A549 (cell line): ENCODE measurements around the gene UBTD1. TPM values are rescaled to one million over a fixed set of nuclear protein-coding genes. Genes with fewer than 3 reads are reported as not detected.
A peak's percentile ranks its signal among the peaks of the same experiment; 100 is the strongest.

Source experiments
- ATAC-seq, 2 experiments: fragments of 200-7000 bp in 1 of 2; fragments of >200 bp in 1 of 2; cut with Nextera tagmentation in 1 of 2; cut with Tn5 transposase in 1 of 2; 3 replicates each; pipeline versions ENCODE4 v1.8.0 to v1.9.1; 2018 to 2020; ENCODE audit warnings: mild to moderate bottlenecking in 1 of 2, moderate library complexity in 1 of 2
- CTCF ChIA-PET: fragments of 300-600 bp; sonication (Branson Sonifier 250); formaldehyde crosslinking; extraction: SDS; loops from one replicate; lab custom pipeline; 2021; ENCODE audit warnings: antibody characterized with exemption, inconsistent platforms; lab: Yijun Ruan, JAX
- POLR2A ChIA-PET: fragments of 350-600 bp; formaldehyde crosslinking; extraction: SDS; loops from one replicate; lab custom pipeline; 2021; ENCODE audit warnings: antibody characterized with exemption, inconsistent platforms; lab: Yijun Ruan, JAX
- DNase-seq, 2 experiments: peaks; one replicate each; pipeline versions ENCODE4 v3.0.0 to v3.0.0-alpha.2; 2011 to 2016; ENCODE audit warnings: low read depth in 1 of 2, low spot score in 1 of 2
- FAIRE-seq: peaks from 2 replicates; lab custom pipeline; 2011; peaks lifted over from hg19 to GRCh38; lab: Jason Lieb, UNC
- H3K27ac ChIP-seq, 2 experiments: fragments of >200 bp; sonication (Bioruptor Twin); formaldehyde crosslinking; 3 replicates each; pipeline ENCODE4 v1.5.1; 2016 to 2017
- H3K4me1 ChIP-seq: fragments of >200 bp; sonication (Bioruptor Twin); formaldehyde crosslinking; 3 replicates; pipeline ENCODE4 v1.6.1; 2016
- H3K4me2 ChIP-seq: fragments of >200 bp; sonication (Bioruptor Twin); formaldehyde crosslinking; 3 replicates; pipeline ENCODE4 v1.6.1; 2016
- H3K4me3 ChIP-seq: fragments of >200 bp; sonication (Bioruptor Twin); formaldehyde crosslinking; 3 replicates; pipeline ENCODE4 v1.5.1; 2016
- H3K9me3 ChIP-seq: fragments of >200 bp; sonication (Bioruptor Twin); formaldehyde crosslinking; 3 replicates; pipeline ENCODE4 v1.6.1; 2016
- CBX8 ChIP-seq: fragments of 200-600 bp; sonication (generic); IDR thresholded peaks from 2 replicates; pipeline ENCODE4 v1.6.1; 2016
- EP300 ChIP-seq, 2 experiments: fragments of >200 bp; sonication (Bioruptor Twin); formaldehyde crosslinking; IDR thresholded peaks; 2 replicates in 1 of 2; 3 replicates in 1 of 2; pipeline ENCODE4 v1.6.1; 2016 to 2017
- ESRRA ChIP-seq: fragments of 150-350 bp; IDR thresholded peaks from 2 replicates; pipeline ENCODE4 v1.6.1; 2014; ENCODE audit warnings: mild to moderate bottlenecking, low read length, borderline replicate concordance
- FOSB ChIP-seq: fragments of 250-450 bp; sonication (Bioruptor Pico); IDR thresholded peaks from 2 replicates; pipeline ENCODE4 v1.5.0; 2020; ENCODE audit warnings: mild to moderate bottlenecking, moderate library complexity
- FOSL2 ChIP-seq, 2 experiments: fragments of 450-650 bp in 1 of 2; fragments of >200 bp in 1 of 2; sonication (Bioruptor Twin) in 1 of 2; formaldehyde crosslinking; IDR thresholded peaks; 2 replicates each; pipeline versions ENCODE4 v1.5.0 to v1.6.1; 2016 to 2020; ENCODE audit warnings: mild to moderate bottlenecking in 1 of 2, moderate library complexity in 1 of 2
- HEYL ChIP-seq: fragments of 250-450 bp; sonication (Bioruptor Pico); IDR thresholded peaks from 2 replicates; pipeline ENCODE4 v1.8.0; 2021; ENCODE audit warnings: mild to moderate bottlenecking, moderate library complexity
- NR3C1 ChIP-seq: fragments of >200 bp; sonication (Bioruptor Twin); formaldehyde crosslinking; IDR thresholded peaks from 3 replicates; pipeline ENCODE4 v1.6.1; 2017
- PHF8 ChIP-seq: fragments of 200-600 bp; sonication (generic); IDR thresholded peaks from 2 replicates; pipeline ENCODE4 v1.6.1; 2016; ENCODE audit warnings: low read depth, mild to moderate bottlenecking, antibody characterized with exemption, moderate library complexity, borderline replicate concordance
- POLR2A ChIP-seq: IDR thresholded peaks from 2 replicates; pipeline ENCODE4 v1.6.1; 2012; ENCODE audit warnings: mild to moderate bottlenecking, low read length
- SREBF2 ChIP-seq: fragments of 450-650 bp; IDR thresholded peaks from 2 replicates; pipeline ENCODE4 v1.6.1; 2014; ENCODE audit warnings: mild to moderate bottlenecking, moderate library complexity
- ZC3H11A ChIP-seq: fragments of 450-650 bp; IDR thresholded peaks from 2 replicates; pipeline ENCODE4 v1.6.1; 2014; ENCODE audit warnings: antibody characterized with exemption, mild to moderate bottlenecking
- ZSCAN20 ChIP-seq: fragments of 250-450 bp; sonication (Bioruptor Pico); IDR thresholded peaks from 2 replicates; pipeline ENCODE4 v1.8.0; 2022; ENCODE audit warnings: mild to moderate bottlenecking, moderate library complexity
- WGBS: methylation state at CpG from one replicate; pipeline ENCODE4 v1.1.6; 2017; ENCODE audit errors: missing lambda C conversion rate; 5-methylcytosine and 5-hydroxymethylcytosine counted together
- polyA minus RNA-seq: library from RNA; depleted of rRNA, polyadenylated mRNA; stranded (reverse); fragments of >200 nt; gene quantifications from 2 replicates; pipeline ENCODE4 v1.2.3, GENCODE V29; 2011; rRNA and poly(A)+ RNA removed
- polyA plus RNA-seq, 4 experiments: library from polyadenylated mRNA; depleted of rRNA in 3 of 4; stranded (reverse); fragments of >200 nt; fragmentation: RNase III in 1 of 4; extraction: RNeasy Plus Mini Kit Qiagen cat#74134 plus additional on column Dnase treatment in 1 of 4; gene quantifications; 2 replicates in 3 of 4; 3 replicates in 1 of 4; pipeline ENCODE4 v1.2.3, GENCODE V29; 2011 to 2017
- TF ChIP-seq, protein P1 (sequence below): IDR thresholded peaks from 2 replicates; pipeline ENCODE4 v1.6.1; 2012
- TF ChIP-seq, protein P2 (sequence below): fragments of >200 bp; sonication (Bioruptor Twin); formaldehyde crosslinking; IDR thresholded peaks from 2 replicates; pipeline ENCODE4 v1.6.1; 2016
- TF ChIP-seq, protein P3 (sequence below): IDR thresholded peaks from 2 replicates; pipeline ENCODE4 v1.6.1; 2012; ENCODE audit warnings: low read depth, borderline replicate concordance
- TF ChIP-seq, protein P4 (sequence below): fragments of 250-450 bp; sonication (Bioruptor Pico); IDR thresholded peaks from 2 replicates; pipeline ENCODE4 v1.5.0; 2020; ENCODE audit warnings: low read depth, mild to moderate bottlenecking, moderate library complexity
- TF ChIP-seq, protein P5 (sequence below): fragments of 150-350 bp; IDR thresholded peaks from 2 replicates; pipeline ENCODE4 v1.6.1; 2014; ENCODE audit warnings: low read depth, mild to moderate bottlenecking, low read length

Gene UBTD1, protein sequence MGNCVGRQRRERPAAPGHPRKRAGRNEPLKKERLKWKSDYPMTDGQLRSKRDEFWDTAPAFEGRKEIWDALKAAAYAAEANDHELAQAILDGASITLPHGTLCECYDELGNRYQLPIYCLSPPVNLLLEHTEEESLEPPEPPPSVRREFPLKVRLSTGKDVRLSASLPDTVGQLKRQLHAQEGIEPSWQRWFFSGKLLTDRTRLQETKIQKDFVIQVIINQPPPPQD
- polyA plus RNA-seq (2011; rRNA removed): 4.8 and 5.9 TPM in 2 replicates
- polyA plus RNA-seq (2012; cell fraction: cytosol; rRNA removed): 16.8 and 21.8 TPM in 2 replicates
- 14.3 and 19.8 TPM in 2 replicates for polyA plus RNA-seq (2012; cell fraction: nucleus; rRNA removed)
- polyA plus RNA-seq (2017; fragmentation: RNase III; extraction: RNeasy Plus Mini Kit Qiagen cat#74134 plus additional on column Dnase treatment): 9.1 to 11.6 TPM (median 10.4 TPM) in 3 replicates
- 1.7 and 4.1 TPM in 2 replicates for polyA minus RNA-seq

DNA sequence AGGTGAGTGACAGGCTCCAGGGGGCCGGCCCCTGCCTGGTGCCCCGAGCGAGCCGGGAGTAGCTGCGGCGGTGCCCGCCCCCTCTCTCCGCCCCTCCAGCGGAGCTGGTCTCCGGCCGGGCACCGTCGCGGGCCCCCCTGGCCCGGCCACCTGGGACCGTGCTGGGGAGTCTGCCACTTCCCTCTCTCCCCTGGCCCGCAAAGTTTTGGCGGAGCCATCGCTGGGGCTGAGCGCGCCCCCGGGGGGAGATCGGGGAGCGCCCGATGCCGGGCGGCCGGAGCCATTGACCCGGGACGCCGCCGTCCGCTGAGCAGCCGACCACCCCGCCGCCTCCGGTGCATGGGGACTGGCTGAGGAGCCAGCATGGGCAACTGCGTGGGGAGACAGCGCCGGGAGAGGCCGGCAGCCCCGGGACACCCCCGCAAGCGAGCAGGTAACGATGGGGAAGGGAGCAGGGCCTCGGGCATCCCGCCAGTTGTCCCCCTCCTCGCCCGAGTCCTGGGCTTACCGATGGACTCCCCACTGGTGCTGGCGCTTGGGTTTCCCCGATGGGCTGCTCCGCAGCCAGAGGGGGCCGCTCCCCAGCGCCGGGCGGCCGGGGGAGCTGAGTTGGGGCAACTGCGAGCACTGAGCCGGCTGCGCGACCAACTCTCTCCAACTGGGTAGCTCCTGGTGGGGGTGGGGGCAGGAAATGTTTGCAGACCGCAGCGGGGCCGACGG lies at the start of gene UBTD1:
Gene UBTD1, plus strand, starts transcription at position 84 of the 720 bp plus-strand sequence. Its CDS starts 280 bp downstream, at position 364.
- Histone ChIP-seq H3K4me2 (peak within 1 kb of the TSS; percentile 97), H3K9me3 (no peaks in the 10 kb centered on the region), H3K27ac (peak within 1 kb of the TSS; percentile 85 to 96), H3K4me3 (peak within 1 kb of the TSS; percentile 74), H3K4me1 (peaks cover 23% of the 10 kb centered on the region; the same call in 2 of the 3 replicates)
- ChIA-PET CTCF (interaction anchor here (0.7 to 4.7 kb wide), 14 partner anchors 9 to 233 kb away, joined by 3 to 38 read pairs (median 4); no protein-coding TSS in a partner anchor), POLR2A (interaction anchor here (0.6 to 1.6 kb wide), 7 partner anchors 13 to 238 kb away, joined by 3 to 5 read pairs (median 4); partner anchors contain the start of genes AVPI1 and ZFYVE27)
- FAIRE-seq: no peak
- peak; percentile 92 to 95 for ATAC-seq
- WGBS: 2% methylated on average over 13 of the region's 66 CpGs
- TF ChIP-seq FOSL2 (IDR thresholded peaks at IDR 0.05) (no peak), FOSL2 (CRISPR knock-in tag; IDR thresholded peaks at IDR 0.05) (no peak), POLR2A (peak; percentile 36), PHF8 (peak; percentile 33)
- TF ChIP-seq, protein P1, sequence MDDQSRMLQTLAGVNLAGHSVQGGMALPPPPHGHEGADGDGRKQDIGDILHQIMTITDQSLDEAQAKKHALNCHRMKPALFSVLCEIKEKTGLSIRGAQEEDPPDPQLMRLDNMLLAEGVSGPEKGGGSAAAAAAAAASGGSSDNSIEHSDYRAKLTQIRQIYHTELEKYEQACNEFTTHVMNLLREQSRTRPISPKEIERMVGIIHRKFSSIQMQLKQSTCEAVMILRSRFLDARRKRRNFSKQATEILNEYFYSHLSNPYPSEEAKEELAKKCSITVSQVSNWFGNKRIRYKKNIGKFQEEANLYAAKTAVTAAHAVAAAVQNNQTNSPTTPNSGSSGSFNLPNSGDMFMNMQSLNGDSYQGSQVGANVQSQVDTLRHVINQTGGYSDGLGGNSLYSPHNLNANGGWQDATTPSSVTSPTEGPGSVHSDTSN: peak; percentile 86
- peak; percentile 13 to 27 for DNase-seq

DNA sequence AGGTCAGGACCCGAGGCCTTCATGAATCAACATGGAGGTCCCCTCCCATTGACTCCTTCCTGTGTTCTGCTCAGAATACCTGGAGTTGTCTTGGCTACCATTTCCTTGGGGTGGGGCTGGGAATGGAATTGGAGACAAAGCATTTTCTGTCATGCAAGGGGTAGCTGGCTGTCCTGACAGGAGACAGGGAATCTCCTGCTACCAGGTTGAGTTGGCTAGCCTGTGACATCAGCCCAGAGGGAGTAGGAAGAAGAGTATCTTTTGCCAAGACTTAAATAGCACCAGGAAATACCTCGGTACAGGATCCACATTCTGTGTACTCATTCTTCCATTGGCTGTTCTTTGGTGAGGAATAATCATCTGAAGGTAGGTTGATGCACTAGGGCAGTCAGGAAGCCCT lies 47.9 kb upstream of the UBTD1 start:
- no peak overlapping the region for H3K4me3 ChIP-seq
- H3K4me1 ChIP-seq: peaks cover 21% of the 10 kb centered on the region
- no peak for FAIRE-seq
- ChIA-PET CTCF (interaction anchor here (1.3 to 6.9 kb wide), 3 partner anchors 9 to 102 kb away, joined by 4 to 58 read pairs (median 6); no protein-coding TSS in a partner anchor), POLR2A (no interaction called here)
- no peak for ATAC-seq
- H3K4me2 ChIP-seq: no peak overlapping the region
- DNase-seq: no peak
- TF ChIP-seq, protein P2, sequence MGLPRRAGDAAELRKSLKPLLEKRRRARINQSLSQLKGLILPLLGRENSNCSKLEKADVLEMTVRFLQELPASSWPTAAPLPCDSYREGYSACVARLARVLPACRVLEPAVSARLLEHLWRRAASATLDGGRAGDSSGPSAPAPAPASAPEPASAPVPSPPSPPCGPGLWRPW: no peak
- TF ChIP-seq FOSB: no peak
- no peak for TF ChIP-seq SREBF2
- TF ChIP-seq, protein P3, sequence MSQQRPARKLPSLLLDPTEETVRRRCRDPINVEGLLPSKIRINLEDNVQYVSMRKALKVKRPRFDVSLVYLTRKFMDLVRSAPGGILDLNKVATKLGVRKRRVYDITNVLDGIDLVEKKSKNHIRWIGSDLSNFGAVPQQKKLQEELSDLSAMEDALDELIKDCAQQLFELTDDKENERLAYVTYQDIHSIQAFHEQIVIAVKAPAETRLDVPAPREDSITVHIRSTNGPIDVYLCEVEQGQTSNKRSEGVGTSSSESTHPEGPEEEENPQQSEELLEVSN: no peak
- TF ChIP-seq, protein P4, sequence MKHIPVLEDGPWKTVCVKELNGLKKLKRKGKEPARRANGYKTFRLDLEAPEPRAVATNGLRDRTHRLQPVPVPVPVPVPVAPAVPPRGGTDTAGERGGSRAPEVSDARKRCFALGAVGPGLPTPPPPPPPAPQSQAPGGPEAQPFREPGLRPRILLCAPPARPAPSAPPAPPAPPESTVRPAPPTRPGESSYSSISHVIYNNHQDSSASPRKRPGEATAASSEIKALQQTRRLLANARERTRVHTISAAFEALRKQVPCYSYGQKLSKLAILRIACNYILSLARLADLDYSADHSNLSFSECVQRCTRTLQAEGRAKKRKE (CRISPR knock-in tag): no peak
- WGBS: 77% methylated on average over 2 of the region's 2 CpGs
- no peak overlapping the region for H3K27ac ChIP-seq
- H3K9me3 ChIP-seq: no peaks in the 10 kb centered on the region

DNA sequence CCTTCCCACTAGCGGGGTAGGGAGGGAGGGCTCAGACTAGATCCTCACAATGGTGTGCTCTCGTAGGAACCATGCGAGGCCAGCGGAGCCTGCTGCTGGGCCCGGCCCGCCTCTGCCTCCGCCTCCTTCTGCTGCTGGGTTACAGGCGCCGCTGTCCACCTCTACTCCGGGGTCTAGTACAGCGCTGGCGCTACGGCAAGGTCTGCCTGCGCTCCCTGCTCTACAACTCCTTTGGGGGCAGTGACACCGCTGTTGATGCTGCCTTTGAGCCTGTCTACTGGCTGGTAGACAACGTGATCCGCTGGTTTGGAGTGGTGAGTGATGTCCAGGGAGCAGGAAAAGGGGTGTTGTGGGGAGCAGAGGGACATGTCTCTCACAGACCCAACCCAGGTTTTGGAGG lies 47.1 kb upstream of the UBTD1 start:
- FAIRE-seq: no peak
- 93% methylated on average over 15 of the region's 17 CpGs for whole genome bisulfite sequencing
- Histone ChIP-seq H3K4me3 (no peak overlapping the region), H3K9me3 (no peaks in the 10 kb centered on the region), H3K4me1 (peaks cover 21% of the 10 kb centered on the region), H3K4me2 (no peak overlapping the region), H3K27ac (no peak overlapping the region)
- ChIA-PET POLR2A (no interaction called here), CTCF (interaction anchor here (2.0 to 6.9 kb wide), 2 partner anchors 10 to 14 kb away, joined by 8 to 58 read pairs; no protein-coding TSS in a partner anchor)
- no peak for ATAC-seq
- DNase-seq: no peak
- TF ChIP-seq ESRRA (no peak), NR3C1 (no peak), EP300 (IDR thresholded peaks at IDR 0.05) (no peak), CBX8 (no peak), HEYL (no peak), ZSCAN20 (CRISPR knock-in tag) (no peak), ZC3H11A (no peak)
- TF ChIP-seq, protein P5, sequence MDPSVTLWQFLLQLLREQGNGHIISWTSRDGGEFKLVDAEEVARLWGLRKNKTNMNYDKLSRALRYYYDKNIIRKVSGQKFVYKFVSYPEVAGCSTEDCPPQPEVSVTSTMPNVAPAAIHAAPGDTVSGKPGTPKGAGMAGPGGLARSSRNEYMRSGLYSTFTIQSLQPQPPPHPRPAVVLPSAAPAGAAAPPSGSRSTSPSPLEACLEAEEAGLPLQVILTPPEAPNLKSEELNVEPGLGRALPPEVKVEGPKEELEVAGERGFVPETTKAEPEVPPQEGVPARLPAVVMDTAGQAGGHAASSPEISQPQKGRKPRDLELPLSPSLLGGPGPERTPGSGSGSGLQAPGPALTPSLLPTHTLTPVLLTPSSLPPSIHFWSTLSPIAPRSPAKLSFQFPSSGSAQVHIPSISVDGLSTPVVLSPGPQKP: no peak
- TF ChIP-seq, protein P3: no peak
